Hematopoietic multipotent progenitor cell (in vitro differentiated cells): ENCODE data around the gene FAM107B. TPM values are rescaled to one million over a fixed set of nuclear protein-coding genes. Genes with fewer than 3 reads are reported as not detected.

Experiments used
- DNase-seq, 3 donors: peaks; one replicate each; pipeline ENCODE4 v3.0.0-alpha.2; 2011 to 2015; ENCODE audit warnings: low read depth in 2 of 3, low spot score in 2 of 3
- total RNA-seq: library from RNA; depleted of rRNA; stranded (reverse); fragments of >200 nt; gene quantifications from one replicate; pipeline ENCODE4 v1.2.3, GENCODE V29; 2012

The FAM107B gene
- total RNA-seq, 1 donor: 2.7 TPM

GRCh38 chr10:14524691-14525324, 249.9 kb downstream of the FAM107B start:
- DNase-seq: no peak

- no peak for DNase-seq
Measured at GRCh38 chr10:14523286-14523685, 251.4 kb downstream of the FAM107B start.

- no peak for DNase-seq
Measured at GRCh38 chr10:14519785-14520184, 254.9 kb downstream of the FAM107B start.

- DNase-seq: no peak
Measured at GRCh38 chr10:14518149-14518548, 256.5 kb downstream of the FAM107B start.

GRCh38 chr10:14513123-14513522, 261.6 kb downstream of the FAM107B start:
- DNase-seq: no peak

- DNase-seq: no peak
Measured at GRCh38 chr10:14510346-14510745, 264.4 kb downstream of the FAM107B start.

- no peak for DNase-seq
Measured at GRCh38 chr10:14508725-14509124, 266.0 kb downstream of the FAM107B start.

GRCh38 chr10:14507781-14508180, 266.9 kb downstream of the FAM107B start:
- DNase-seq: no peak

GRCh38 chr10:14507176-14507575, 267.5 kb downstream of the FAM107B start:
- peak; percentile 39 to 57 (median 49) for DNase-seq

GRCh38 chr10:14502431-14502830, 272.3 kb downstream of the FAM107B start:
- no peak for DNase-seq

- DNase-seq: no peak
Measured at GRCh38 chr10:14500172-14500765, 274.4 kb downstream of the FAM107B start.

GRCh38 chr10:14499601-14499904, 275.1 kb downstream of the FAM107B start:
- DNase-seq: no peak

GRCh38 chr10:14498326-14498725, 276.4 kb downstream of the FAM107B start:
- no peak for DNase-seq

- no peak for DNase-seq
Measured at GRCh38 chr10:14491811-14492210, 282.9 kb downstream of the FAM107B start.

GRCh38 chr10:14489522-14490177, 285.0 kb downstream of the FAM107B start:
- DNase-seq: no peak

- no peak for DNase-seq
Measured at GRCh38 chr10:14487488-14487883, 287.2 kb downstream of the FAM107B start.

GRCh38 chr10:14486777-14487487, 287.8 kb downstream of the FAM107B start:
- DNase-seq: no peak

- DNase-seq: no peak
Measured at GRCh38 chr10:14485986-14486385, 288.7 kb downstream of the FAM107B start.

- DNase-seq: no peak
Measured at GRCh38 chr10:14483417-14483816, 291.3 kb downstream of the FAM107B start.

GRCh38 chr10:14481752-14482151, 292.9 kb downstream of the FAM107B start:
- no peak for DNase-seq

GRCh38 chr10:14481014-14481413, 293.7 kb downstream of the FAM107B start:
- no peak for DNase-seq

- DNase-seq: peak in 1 of 3 donors; percentile 14
Measured at GRCh38 chr10:14478604-14479003, 296.1 kb downstream of the FAM107B start.
